ENCODE data around the gene IGSF3. TPM values are rescaled to one million over a fixed set of nuclear protein-coding genes. Genes with fewer than 3 reads are reported as not detected.

The IGSF3 gene
- total RNA-seq, 1 donor from 2014 or later = 29.4 TPM

GRCh38 chr1:116681343-116681899 lies 13.9 kb upstream of the IGSF3 start:
- no peak for DNase-seq (ENCODE audit: low spot score)
- no peak overlapping the region for H3K27ac Mint-ChIP-seq (ENCODE audit: unreplicated experiment)
- no peak for TF ChIP-seq CTCF (IDR thresholded peaks at IDR 0.05; ENCODE audit: unreplicated experiment)
- H3K9me3 Mint-ChIP-seq (ENCODE audit: unreplicated experiment) = no peaks in the 10 kb centered on the region
- no peaks in the 10 kb centered on the region for H3K36me3 Mint-ChIP-seq (ENCODE audit: low read depth, unreplicated experiment)
- H3K27me3 Mint-ChIP-seq (ENCODE audit: unreplicated experiment) = no peaks in the 10 kb centered on the region
- no peak overlapping the region for H3K4me3 Mint-ChIP-seq (ENCODE audit: unreplicated experiment)
- no peaks in the 10 kb centered on the region for H3K4me1 Mint-ChIP-seq (ENCODE audit: unreplicated experiment)

- H3K27me3 Mint-ChIP-seq (ENCODE audit: unreplicated experiment) = no peaks in the 10 kb centered on the region
- H3K4me1 Mint-ChIP-seq (ENCODE audit: unreplicated experiment) = no peaks in the 10 kb centered on the region
- H3K9me3 Mint-ChIP-seq (ENCODE audit: unreplicated experiment) = no peaks in the 10 kb centered on the region
- no peak for DNase-seq (ENCODE audit: low spot score)
- H3K4me3 Mint-ChIP-seq (ENCODE audit: unreplicated experiment) = no peak overlapping the region
- no peaks in the 10 kb centered on the region for H3K36me3 Mint-ChIP-seq (ENCODE audit: low read depth, unreplicated experiment)
- H3K27ac Mint-ChIP-seq (ENCODE audit: unreplicated experiment) = no peak overlapping the region
- TF ChIP-seq CTCF (IDR thresholded peaks at IDR 0.05; ENCODE audit: unreplicated experiment) = no peak
Observed at GRCh38 chr1:116680752-116681151, 13.2 kb upstream of the IGSF3 start.

- no peak for DNase-seq (ENCODE audit: low spot score)
- Mint-ChIP-seq H3K4me1 (ENCODE audit: unreplicated experiment) (no peaks in the 10 kb centered on the region), H3K27ac (ENCODE audit: unreplicated experiment) (no peak overlapping the region), H3K36me3 (ENCODE audit: low read depth, unreplicated experiment) (no peaks in the 10 kb centered on the region), H3K4me3 (ENCODE audit: unreplicated experiment) (no peak overlapping the region), H3K27me3 (ENCODE audit: unreplicated experiment) (no peaks in the 10 kb centered on the region), H3K9me3 (ENCODE audit: unreplicated experiment) (no peaks in the 10 kb centered on the region)
- no peak for TF ChIP-seq CTCF (IDR thresholded peaks at IDR 0.05; ENCODE audit: unreplicated experiment)
Observed at GRCh38 chr1:116679828-116680628, 12.5 kb upstream of the IGSF3 start.

- H3K36me3 Mint-ChIP-seq (ENCODE audit: low read depth, unreplicated experiment) = no peaks in the 10 kb centered on the region
- DNase-seq (ENCODE audit: low spot score) = no peak
Observed at GRCh38 chr1:116679091-116679827, 11.7 kb upstream of the IGSF3 start.

More at GRCh38 chr1:116679091-116679827, 11.7 kb upstream of the IGSF3 start:
- no peak overlapping the region for H3K4me3 Mint-ChIP-seq (ENCODE audit: unreplicated experiment)
- H3K27ac Mint-ChIP-seq (ENCODE audit: unreplicated experiment) = no peak overlapping the region
- H3K27me3 Mint-ChIP-seq (ENCODE audit: unreplicated experiment) = no peaks in the 10 kb centered on the region
- TF ChIP-seq CTCF (IDR thresholded peaks at IDR 0.05; ENCODE audit: unreplicated experiment) = no peak
- no peaks in the 10 kb centered on the region for H3K4me1 Mint-ChIP-seq (ENCODE audit: unreplicated experiment)
- H3K9me3 Mint-ChIP-seq (ENCODE audit: unreplicated experiment) = no peaks in the 10 kb centered on the region

All from endothelial cell (in vitro differentiated cells).